Measurements from ENCODE around the gene RALGPS1.
A peak's percentile ranks its signal among the peaks of the same experiment; 100 is the strongest.
"Not testable (repeated sequence)": the region's sequence is repeated elsewhere in the genome, so short reads cannot be mapped to it uniquely, and the experiment has no call there.

Gene RALGPS1

GRCh38 chr9:126989847-126990842 lies 75.6 kb downstream of the RALGPS1 start:
- DNase-seq = no peak

- no peak for DNase-seq
Measured at GRCh38 chr9:126991183-126991582, 76.6 kb downstream of the RALGPS1 start.

GRCh38 chr9:126992427-126992826 lies 77.8 kb downstream of the RALGPS1 start:
- no peak for DNase-seq

GRCh38 chr9:126999315-127000068 lies 84.9 kb downstream of the RALGPS1 start:
- no peak for DNase-seq

- peak; percentile 82 for DNase-seq
Measured at GRCh38 chr9:127004946-127005769, 90.6 kb downstream of the RALGPS1 start.

- DNase-seq = no peak
Measured at GRCh38 chr9:127005770-127006314, 91.3 kb downstream of the RALGPS1 start.

- DNase-seq = no peak
Measured at GRCh38 chr9:127007638-127008037, 93.1 kb downstream of the RALGPS1 start.

GRCh38 chr9:127008076-127008475 lies 93.5 kb downstream of the RALGPS1 start:
- no peak for DNase-seq

- DNase-seq = no peak
Measured at GRCh38 chr9:127011772-127012171, 97.2 kb downstream of the RALGPS1 start.

GRCh38 chr9:127012250-127012649 lies 97.7 kb downstream of the RALGPS1 start:
- no peak for DNase-seq

GRCh38 chr9:127013597-127013996 lies 99.0 kb downstream of the RALGPS1 start:
- peak; percentile 17 for DNase-seq

- no peak for DNase-seq
Measured at GRCh38 chr9:127014216-127014909, 99.8 kb downstream of the RALGPS1 start.

GRCh38 chr9:127014910-127015540 lies 100.4 kb downstream of the RALGPS1 start:
- no peak for DNase-seq

GRCh38 chr9:127015921-127016512 lies 101.4 kb downstream of the RALGPS1 start:
- no peak for DNase-seq

- not testable (repeated sequence) for DNase-seq
Measured at GRCh38 chr9:127017979-127018378, 103.4 kb downstream of the RALGPS1 start.

- no peak for DNase-seq
Measured at GRCh38 chr9:127018935-127019334, 104.4 kb downstream of the RALGPS1 start.

- DNase-seq = no peak
Measured at GRCh38 chr9:127020036-127020801, 105.6 kb downstream of the RALGPS1 start.

GRCh38 chr9:127020802-127021078 lies 106.2 kb downstream of the RALGPS1 start:
- DNase-seq = no peak

- DNase-seq = no peak
Measured at GRCh38 chr9:127021664-127022363, 107.2 kb downstream of the RALGPS1 start.
